Measurements from ENCODE around the gene SLC29A2. TPM values are rescaled to one million over a fixed set of nuclear protein-coding genes. Genes with fewer than 3 reads are reported as not detected.

The SLC29A2 gene
- total RNA-seq, 1 experiment from 2014 or later = 30.3 TPM

- DNase-seq = peak; percentile 59
- BruUV-seq (replicated peaks) = no TSS peak
- peaks cover 5% of the 10 kb centered on the region for H3K36me3 Mint-ChIP-seq (ENCODE audit: insufficient read depth, unreplicated experiment)
- H3K4me1 Mint-ChIP-seq (ENCODE audit: low read depth, unreplicated experiment) = peaks cover 22% of the 10 kb centered on the region
- H3K4me3 Mint-ChIP-seq (ENCODE audit: unreplicated experiment) = no peak overlapping the region
- Histone ChIP-seq H3K4me3 (ENCODE audit: low read depth, low read length) (no peak overlapping the region), H3K27me3 (replicated peaks; ENCODE audit: control insufficient read depth, insufficient read depth, low read length) (no peaks in the 10 kb centered on the region), H3K9me3 (peaks cover 12% of the 10 kb centered on the region; the same call in 1 of the 2 replicates), H3K36me3 (ENCODE audit: control insufficient read depth, insufficient read depth, low read length) (no peaks in the 10 kb centered on the region), H3K4me1 (peaks cover 34% of the 10 kb centered on the region)
- ChIA-PET POLR2A (no interaction called here), CTCF (interaction anchor here (0.6 to 1.8 kb wide), 6 partner anchors 11 to 430 kb away, joined by 3 to 7 read pairs (median 4); partner anchors contain the start of genes FIBP, RIN1 and YIF1A)
- H3K27ac Mint-ChIP-seq (ENCODE audit: unreplicated experiment) = peak overlapping the region; percentile 70
- H3K27me3 Mint-ChIP-seq (ENCODE audit: insufficient read depth, unreplicated experiment) = no peaks in the 10 kb centered on the region
- TF ChIP-seq, protein P1, sequence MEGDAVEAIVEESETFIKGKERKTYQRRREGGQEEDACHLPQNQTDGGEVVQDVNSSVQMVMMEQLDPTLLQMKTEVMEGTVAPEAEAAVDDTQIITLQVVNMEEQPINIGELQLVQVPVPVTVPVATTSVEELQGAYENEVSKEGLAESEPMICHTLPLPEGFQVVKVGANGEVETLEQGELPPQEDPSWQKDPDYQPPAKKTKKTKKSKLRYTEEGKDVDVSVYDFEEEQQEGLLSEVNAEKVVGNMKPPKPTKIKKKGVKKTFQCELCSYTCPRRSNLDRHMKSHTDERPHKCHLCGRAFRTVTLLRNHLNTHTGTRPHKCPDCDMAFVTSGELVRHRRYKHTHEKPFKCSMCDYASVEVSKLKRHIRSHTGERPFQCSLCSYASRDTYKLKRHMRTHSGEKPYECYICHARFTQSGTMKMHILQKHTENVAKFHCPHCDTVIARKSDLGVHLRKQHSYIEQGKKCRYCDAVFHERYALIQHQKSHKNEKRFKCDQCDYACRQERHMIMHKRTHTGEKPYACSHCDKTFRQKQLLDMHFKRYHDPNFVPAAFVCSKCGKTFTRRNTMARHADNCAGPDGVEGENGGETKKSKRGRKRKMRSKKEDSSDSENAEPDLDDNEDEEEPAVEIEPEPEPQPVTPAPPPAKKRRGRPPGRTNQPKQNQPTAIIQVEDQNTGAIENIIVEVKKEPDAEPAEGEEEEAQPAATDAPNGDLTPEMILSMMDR (IDR thresholded peaks at IDR 0.05; ENCODE audit: insufficient read depth in 1 of 2, low read depth in 1 of 2, low read length in 1 of 2, severe bottlenecking in 1 of 2, unreplicated experiment in 1 of 2) = no peak
- H3K9me3 Mint-ChIP-seq (ENCODE audit: unreplicated experiment) = peaks cover 15% of the 10 kb centered on the region
- intact Hi-C loops (cut with micrococcal nuclease; ENCODE audit: unreplicated experiment) = no loop called here
Observed at GRCh38 chr11:66317723-66318599, 53.6 kb downstream of the SLC29A2 start.

DNA sequence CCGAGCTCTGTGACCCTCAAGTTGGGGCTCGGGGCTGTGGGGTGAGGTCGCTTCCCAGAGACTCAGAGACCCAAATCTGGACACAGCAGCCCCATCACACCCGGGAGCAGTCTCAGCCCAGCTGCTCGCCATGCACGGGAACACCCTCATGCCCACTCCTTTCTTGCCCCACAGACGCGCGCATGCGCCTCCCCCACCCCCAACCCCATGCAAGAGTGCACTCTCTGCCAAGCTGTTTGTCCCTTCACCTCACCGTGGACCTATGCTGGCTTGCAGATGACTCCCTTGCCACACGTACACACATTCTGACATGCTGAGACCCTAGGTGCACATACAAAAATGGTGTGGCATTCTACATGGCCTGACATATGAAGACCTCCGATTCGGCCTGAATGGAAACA, 54.2 kb downstream of the SLC29A2 start:
- BruUV-seq (replicated peaks) = no TSS peak
- peaks cover 31% of the 10 kb centered on the region for H3K4me1 ChIP-seq
- DNase-seq = no peak
- ChIA-PET CTCF (interaction anchor here (0.6 to 1.8 kb wide), 3 partner anchors 19 to 429 kb away, joined by 4 to 7 read pairs (median 5); partner anchors contain the start of genes FIBP and RIN1), POLR2A (no interaction called here)
- H3K9me3 ChIP-seq = peaks cover 12% of the 10 kb centered on the region; the same call in 1 of the 2 replicates
- no peaks in the 10 kb centered on the region for H3K36me3 ChIP-seq (ENCODE audit: control insufficient read depth, insufficient read depth, low read length)
- Mint-ChIP-seq H3K9me3 (ENCODE audit: unreplicated experiment) (peaks cover 15% of the 10 kb centered on the region), H3K27me3 (ENCODE audit: insufficient read depth, unreplicated experiment) (no peaks in the 10 kb centered on the region), H3K4me3 (ENCODE audit: unreplicated experiment) (no peak overlapping the region), H3K36me3 (ENCODE audit: insufficient read depth, unreplicated experiment) (peaks cover 10% of the 10 kb centered on the region), H3K27ac (ENCODE audit: unreplicated experiment) (no peak overlapping the region), H3K4me1 (ENCODE audit: low read depth, unreplicated experiment) (peaks cover 16% of the 10 kb centered on the region)
- TF ChIP-seq, protein P1 (IDR thresholded peaks at IDR 0.05; ENCODE audit: insufficient read depth in 1 of 2, low read depth in 1 of 2, low read length in 1 of 2, severe bottlenecking in 1 of 2, unreplicated experiment in 1 of 2) = no peak
- no peak overlapping the region for H3K4me3 ChIP-seq (ENCODE audit: low read depth, low read length)
- no peaks in the 10 kb centered on the region for H3K27me3 ChIP-seq (replicated peaks; ENCODE audit: control insufficient read depth, insufficient read depth, low read length)
- intact Hi-C loops (cut with micrococcal nuclease; ENCODE audit: unreplicated experiment) = no loop called here

GRCh38 chr11:66316849-66317251, 54.7 kb downstream of the SLC29A2 start, which contains the start of gene CD248:
Gene CD248 (minus strand): TSS chr11:66317044. CDS start chr11:66317027, 17 bp downstream.
- Histone ChIP-seq H3K27me3 (replicated peaks; ENCODE audit: control insufficient read depth, insufficient read depth, low read length) (no peaks in the 10 kb centered on the region), H3K4me1 (peaks cover 31% of the 10 kb centered on the region), H3K36me3 (ENCODE audit: control insufficient read depth, insufficient read depth, low read length) (no peaks in the 10 kb centered on the region), H3K4me3 (ENCODE audit: low read depth, low read length) (no peak within 1 kb of the TSS), H3K9me3 (peaks cover 11% of the 10 kb centered on the region; the same call in 1 of the 2 replicates)
- DNase-seq = no peak
- Mint-ChIP-seq H3K9me3 (ENCODE audit: unreplicated experiment) (peaks cover 15% of the 10 kb centered on the region), H3K4me3 (ENCODE audit: unreplicated experiment) (no peak within 1 kb of the TSS), H3K4me1 (ENCODE audit: low read depth, unreplicated experiment) (peaks cover 13% of the 10 kb centered on the region), H3K27me3 (ENCODE audit: insufficient read depth, unreplicated experiment) (no peaks in the 10 kb centered on the region), H3K36me3 (ENCODE audit: insufficient read depth, unreplicated experiment) (peaks cover 14% of the 10 kb centered on the region), H3K27ac (ENCODE audit: unreplicated experiment) (no peak within 1 kb of the TSS)
- TF ChIP-seq, protein P1 (IDR thresholded peaks at IDR 0.05; ENCODE audit: insufficient read depth in 1 of 2, low read depth in 1 of 2, low read length in 1 of 2, severe bottlenecking in 1 of 2, unreplicated experiment in 1 of 2) = no peak
- no TSS peak for BruUV-seq (replicated peaks)
- intact Hi-C loops (cut with micrococcal nuclease; ENCODE audit: unreplicated experiment) = no loop called here
- CTCF ChIA-PET = interaction anchor here (0.6 kb wide), 1 partner anchor 14 kb away, joined by 3 read pairs; no protein-coding TSS in a partner anchor
- POLR2A ChIA-PET = interaction anchor here (0.6 kb wide), 1 partner anchor 25 kb away, joined by 3 read pairs; no protein-coding TSS in a partner anchor

All from Caco-2 (cell line).